CD4-positive, alpha-beta memory T cell (primary cell): ENCODE measurements around the gene PDLIM1. TPM values are rescaled to one million over a fixed set of nuclear protein-coding genes. Genes with fewer than 3 reads are reported as not detected.

ENCODE experiments used
- CTCF ChIA-PET: fragments of 350-600 bp; sonication (Branson Sonifier 250); formaldehyde crosslinking; loops from one replicate; lab custom pipeline; 2021; ENCODE audit warnings: inconsistent platforms; ENCODE audit not compliant: partially characterized antibody; lab: Charles Lee
- POLR2A ChIA-PET: fragments of 350-600 bp; sonication (Branson Sonifier 250); formaldehyde crosslinking; loops from one replicate; lab custom pipeline; 2021; ENCODE audit not compliant: partially characterized antibody; lab: Charles Lee
- DNase-seq, 5 donors: peaks; one replicate each; pipeline versions ENCODE4 v3.0.0 to v3.0.0-alpha.2; 2020 to 2022; ENCODE audit warnings: mixed read lengths in 1 of 5
- H3K27ac ChIP-seq: one replicate; pipeline ENCODE4 v1.7.0; 2013; ENCODE audit warnings: low read depth, low read length
- H3K27me3 ChIP-seq: 2 replicates; pipeline ENCODE4 v1.7.0; 2013; ENCODE audit warnings: mild to moderate bottlenecking, low read length, moderate library complexity; ENCODE audit not compliant: insufficient read depth
- H3K36me3 ChIP-seq: 2 replicates; pipeline ENCODE4 v1.7.0; 2013; ENCODE audit warnings: mild to moderate bottlenecking, low read length, moderate library complexity; ENCODE audit not compliant: insufficient read depth
- H3K4me1 ChIP-seq: 2 replicates; pipeline ENCODE4 v1.7.0; 2013; ENCODE audit warnings: mild to moderate bottlenecking, low read length, moderate library complexity; ENCODE audit not compliant: insufficient read depth
- H3K4me3 ChIP-seq, 2 donors: one replicate each; pipeline ENCODE4 v1.7.0; 2013; ENCODE audit warnings: low read length in 2 of 2, mild to moderate bottlenecking in 1 of 2
- H3K9me3 ChIP-seq, 2 donors: one replicate each; pipeline ENCODE4 v1.7.0; 2013; ENCODE audit warnings: low read length in 2 of 2, control low read depth in 1 of 2; ENCODE audit not compliant: control insufficient read depth in 1 of 2
- H3K27ac Mint-ChIP-seq, 7 donors: one replicate each; pipeline ENCODE4 v1.8.0; 2020 to 2021; ENCODE audit warnings: mixed read lengths in 7 of 7, mild to moderate bottlenecking in 6 of 7, inconsistent platforms in 3 of 7, moderate library complexity in 3 of 7
- H3K27me3 Mint-ChIP-seq, 2 donors: one replicate each; pipeline ENCODE4 v1.8.0; 2020 to 2021; ENCODE audit warnings: mixed read lengths in 2 of 2
- H3K36me3 Mint-ChIP-seq, 2 donors: one replicate each; pipeline ENCODE4 v1.8.0; 2020 to 2021; ENCODE audit warnings: mixed read lengths in 2 of 2, inconsistent platforms in 1 of 2, mild to moderate bottlenecking in 1 of 2
- H3K4me1 Mint-ChIP-seq, 4 donors: one replicate each; pipeline ENCODE4 v1.8.0; 2020 to 2021; ENCODE audit warnings: mixed read lengths in 4 of 4, mild to moderate bottlenecking in 1 of 4
- H3K4me3 Mint-ChIP-seq, 8 donors: one replicate each; pipeline ENCODE4 v1.8.0; 2020 to 2021; ENCODE audit warnings: mixed read lengths in 8 of 8, mild to moderate bottlenecking in 7 of 8, moderate library complexity in 6 of 8, inconsistent platforms in 3 of 8
- H3K9me3 Mint-ChIP-seq, 8 donors: one replicate each; pipeline ENCODE4 v1.8.0; 2020 to 2021; ENCODE audit warnings: mixed read lengths in 8 of 8, mild to moderate bottlenecking in 5 of 8, inconsistent platforms in 3 of 8, moderate library complexity in 1 of 8
- intact Hi-C: fragments of 100-400 bp; cut with micrococcal nuclease; formaldehyde crosslinking; loops from one replicate; pipeline ENCODE4 v1.15.1; 2023
- polyA plus RNA-seq, 2 donors: library from polyadenylated mRNA; unstranded; fragments of 300-500 nt; fragmentation: Illumina TruSeq; gene quantifications; one replicate each; pipeline ENCODE4 v1.2.3, GENCODE V29; 2021
- total RNA-seq, 2 experiments: library from RNA; stranded (reverse); gene quantifications; one replicate each; pipeline ENCODE4 v1.2.3, GENCODE V29; 2021

The PDLIM1 gene
- total and polyA plus RNA-seq, 4 experiments from 2014 or later: 0.90 to 7.3 (median 1.4) TPM

- Histone ChIP-seq H3K27me3 (no peaks in the 10 kb centered on the region), H3K4me1 (no peaks in the 10 kb centered on the region), H3K4me3 (no peak overlapping the region), H3K9me3 (no peaks in the 10 kb centered on the region), H3K36me3 (no peaks in the 10 kb centered on the region), H3K27ac (no peak overlapping the region)
- H3K27me3 Mint-ChIP-seq: peaks cover 2 to 6% of the 10 kb centered on the region in 2 donors
- intact Hi-C loops: no loop called here
- no peak overlapping the region for H3K4me3 Mint-ChIP-seq
- CTCF ChIA-PET: no interaction called here
- no peak overlapping the region for H3K27ac Mint-ChIP-seq
- H3K4me1 Mint-ChIP-seq: no peaks in the 10 kb centered on the region
- no peak for DNase-seq
- H3K9me3 Mint-ChIP-seq: no peaks in the 10 kb centered on the region
- POLR2A ChIA-PET: no interaction called here
- H3K36me3 Mint-ChIP-seq: no peaks in the 10 kb centered on the region
Measured at GRCh38 chr10:95304976-95305375, 14.2 kb upstream of the PDLIM1 start.

DNA sequence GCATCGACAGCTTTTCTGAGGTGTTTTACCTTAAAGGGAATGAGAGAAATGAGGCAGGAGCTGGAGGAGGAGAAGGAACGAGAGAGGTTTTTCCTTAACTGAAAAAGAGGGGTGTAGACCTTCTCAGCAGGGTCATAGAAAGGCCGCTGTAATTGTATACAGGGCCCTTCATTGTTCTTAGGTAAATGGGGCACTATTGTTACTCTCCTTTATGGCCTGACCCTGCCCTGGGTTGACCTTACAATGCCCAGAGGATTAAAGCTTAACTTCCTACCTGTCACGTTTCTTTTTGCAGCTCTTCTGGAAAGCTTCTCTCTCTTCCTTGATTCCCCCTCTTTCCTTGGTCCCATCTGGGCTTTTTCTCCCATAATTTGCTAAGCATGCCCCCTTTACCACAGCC, 13.7 kb upstream of the PDLIM1 start:
- Mint-ChIP-seq H3K27ac (no peak overlapping the region), H3K27me3 (peaks cover 2 to 6% of the 10 kb centered on the region in 2 donors), H3K9me3 (no peaks in the 10 kb centered on the region), H3K36me3 (no peaks in the 10 kb centered on the region), H3K4me3 (no peak overlapping the region), H3K4me1 (no peaks in the 10 kb centered on the region)
- Histone ChIP-seq H3K4me1 (no peaks in the 10 kb centered on the region), H3K9me3 (no peaks in the 10 kb centered on the region), H3K4me3 (no peak overlapping the region), H3K27me3 (no peaks in the 10 kb centered on the region), H3K36me3 (no peaks in the 10 kb centered on the region), H3K27ac (no peak overlapping the region)
- POLR2A ChIA-PET: no interaction called here
- intact Hi-C loops: no loop called here
- no peak for DNase-seq
- CTCF ChIA-PET: no interaction called here

DNA sequence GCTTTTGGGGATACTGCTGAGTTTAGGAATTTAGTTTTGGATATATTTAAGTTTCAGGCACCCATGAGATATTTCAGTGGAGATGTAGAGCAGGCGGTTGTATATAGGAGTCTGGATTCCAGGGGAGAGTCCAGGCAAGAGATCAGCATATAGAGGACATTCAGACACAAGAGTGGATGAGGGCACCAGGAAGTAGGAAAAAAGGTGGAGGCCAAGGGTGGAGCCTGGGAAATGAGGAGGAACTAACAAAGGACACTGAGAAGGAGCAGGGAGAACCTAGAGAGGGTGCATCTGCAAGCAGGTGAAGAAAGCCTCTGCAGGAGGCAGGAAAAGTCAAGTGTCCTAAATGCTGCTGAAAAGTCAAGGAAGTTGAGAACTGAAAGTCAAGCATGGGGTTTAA, 13.1 kb upstream of the PDLIM1 start:
- no peaks in the 10 kb centered on the region for H3K36me3 ChIP-seq
- CTCF ChIA-PET: no interaction called here
- H3K4me3 ChIP-seq: no peak overlapping the region
- H3K27me3 ChIP-seq: no peaks in the 10 kb centered on the region
- intact Hi-C loops: no loop called here
- no peak for DNase-seq
- no peaks in the 10 kb centered on the region for H3K36me3 Mint-ChIP-seq
- H3K9me3 Mint-ChIP-seq: no peaks in the 10 kb centered on the region
- no peak overlapping the region for H3K27ac ChIP-seq
- H3K27ac Mint-ChIP-seq: no peak overlapping the region
- POLR2A ChIA-PET: no interaction called here
- H3K9me3 ChIP-seq: no peaks in the 10 kb centered on the region
- peaks cover 2 to 6% of the 10 kb centered on the region in 2 donors for H3K27me3 Mint-ChIP-seq
- no peaks in the 10 kb centered on the region for H3K4me1 Mint-ChIP-seq
- no peak overlapping the region for H3K4me3 Mint-ChIP-seq
- H3K4me1 ChIP-seq: no peaks in the 10 kb centered on the region

- intact Hi-C loops: no loop called here
- ChIA-PET POLR2A (no interaction called here), CTCF (no interaction called here)
- Histone ChIP-seq H3K9me3 (no peaks in the 10 kb centered on the region), H3K4me3 (no peak overlapping the region), H3K36me3 (no peaks in the 10 kb centered on the region), H3K4me1 (no peaks in the 10 kb centered on the region), H3K27me3 (no peaks in the 10 kb centered on the region), H3K27ac (no peak overlapping the region)
- Mint-ChIP-seq H3K27me3 (peaks cover 2 to 6% of the 10 kb centered on the region in 2 donors), H3K27ac (no peak overlapping the region), H3K36me3 (no peaks in the 10 kb centered on the region), H3K4me3 (no peak overlapping the region), H3K4me1 (no peaks in the 10 kb centered on the region), H3K9me3 (no peaks in the 10 kb centered on the region)
- DNase-seq: no peak
Measured at GRCh38 chr10:95303535-95303934, 12.7 kb upstream of the PDLIM1 start.

GRCh38 chr10:95300022-95300539, 9.3 kb upstream of the PDLIM1 start:
- Histone ChIP-seq H3K36me3 (no peaks in the 10 kb centered on the region), H3K4me3 (no peak overlapping the region), H3K9me3 (no peaks in the 10 kb centered on the region), H3K27me3 (no peaks in the 10 kb centered on the region), H3K27ac (no peak overlapping the region), H3K4me1 (peaks cover 7% of the 10 kb centered on the region)
- no peak overlapping the region for H3K4me3 Mint-ChIP-seq
- H3K9me3 Mint-ChIP-seq: no peaks in the 10 kb centered on the region
- no peak overlapping the region for H3K27ac Mint-ChIP-seq
- CTCF ChIA-PET: no interaction called here
- peaks cover under 1 to 7% (median 4%) of the 10 kb centered on the region in 4 donors for H3K4me1 Mint-ChIP-seq
- no peak for DNase-seq
- H3K27me3 Mint-ChIP-seq: no peaks in the 10 kb centered on the region
- intact Hi-C loops: no loop called here
- no peaks in the 10 kb centered on the region for H3K36me3 Mint-ChIP-seq
- POLR2A ChIA-PET: no interaction called here

GRCh38 chr10:95297402-95297801, 6.6 kb upstream of the PDLIM1 start:
- intact Hi-C loops: no loop called here
- Histone ChIP-seq H3K27me3 (no peaks in the 10 kb centered on the region), H3K27ac (no peak overlapping the region), H3K36me3 (no peaks in the 10 kb centered on the region), H3K4me3 (no peak overlapping the region), H3K9me3 (no peaks in the 10 kb centered on the region), H3K4me1 (peaks cover 14% of the 10 kb centered on the region)
- Mint-ChIP-seq H3K4me3 (no peak overlapping the region), H3K4me1 (peaks cover 3 to 13% (median 10%) of the 10 kb centered on the region in 4 donors), H3K27me3 (peaks cover 0 to 7% of the 10 kb centered on the region in 2 donors), H3K27ac (no peak overlapping the region), H3K9me3 (no peaks in the 10 kb centered on the region), H3K36me3 (no peaks in the 10 kb centered on the region)
- POLR2A ChIA-PET: no interaction called here
- DNase-seq: no peak
- CTCF ChIA-PET: no interaction called here

GRCh38 chr10:95296764-95297163, 6.0 kb upstream of the PDLIM1 start:
- CTCF ChIA-PET: no interaction called here
- DNase-seq: no peak
- Mint-ChIP-seq H3K4me1 (peaks cover 4 to 15% (median 12%) of the 10 kb centered on the region in 4 donors), H3K4me3 (no peak overlapping the region), H3K9me3 (no peaks in the 10 kb centered on the region), H3K27ac (no peak overlapping the region), H3K36me3 (no peaks in the 10 kb centered on the region), H3K27me3 (peaks cover 2 to 12% of the 10 kb centered on the region in 2 donors)
- Histone ChIP-seq H3K27me3 (no peaks in the 10 kb centered on the region), H3K36me3 (no peaks in the 10 kb centered on the region), H3K4me1 (peaks cover 14% of the 10 kb centered on the region), H3K9me3 (no peaks in the 10 kb centered on the region), H3K27ac (no peak overlapping the region), H3K4me3 (no peak overlapping the region)
- POLR2A ChIA-PET: no interaction called here
- intact Hi-C loops: no loop called here
